ENCODE data around the gene AMMECR1.

Gene AMMECR1

DNA sequence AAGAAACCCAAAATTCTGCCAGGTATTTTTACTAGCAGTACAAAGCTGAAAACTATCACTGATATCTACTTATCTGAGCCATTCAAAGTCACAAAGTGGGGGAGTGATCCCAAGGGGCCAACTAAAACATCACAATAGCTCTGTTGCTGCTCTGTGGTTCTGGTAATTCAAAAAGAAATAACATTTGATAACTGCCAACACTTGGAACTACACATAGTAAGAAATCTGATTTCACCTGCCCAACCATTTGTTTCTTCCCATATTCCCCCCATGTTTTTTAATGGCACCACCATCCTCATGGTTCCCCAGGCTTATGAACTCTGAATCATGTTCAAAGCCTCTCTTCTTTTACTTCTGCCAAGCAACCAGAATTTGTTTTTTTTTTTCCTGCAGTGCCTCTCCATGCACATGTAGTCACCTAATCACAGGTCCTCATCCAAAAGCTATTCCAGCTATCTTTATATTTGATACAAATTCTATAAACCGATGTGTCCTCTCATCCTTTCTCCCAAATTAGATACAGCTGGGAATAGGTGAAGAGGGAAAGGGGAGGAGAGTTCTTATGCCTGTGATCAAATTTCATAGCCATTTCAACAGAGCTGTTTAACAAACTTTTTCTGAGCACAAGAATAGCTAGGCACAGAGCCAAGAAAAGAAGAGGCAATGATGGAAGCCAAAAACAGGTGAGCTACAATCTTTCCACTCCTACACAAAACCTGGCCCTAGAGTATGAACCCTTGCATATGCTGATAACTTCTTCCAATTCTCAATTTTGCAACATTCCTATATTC lies 7.7 kb downstream of the AMMECR1 start:
- TF ChIP-seq TAF1 (IDR thresholded peaks at IDR 0.05; ENCODE audit: borderline replicate concordance, low read depth, low read length) (no peak), POLR2A (IDR thresholded peaks at IDR 0.05; ENCODE audit: low read depth, low read length) (no peak), POLR2AphosphoS5 (IDR thresholded peaks at IDR 0.05; ENCODE audit: low read depth, low read length) (no peak)
- DNase-seq (ENCODE audit: insufficient read length) (no peak), FAIRE-seq (no peak)

DNA sequence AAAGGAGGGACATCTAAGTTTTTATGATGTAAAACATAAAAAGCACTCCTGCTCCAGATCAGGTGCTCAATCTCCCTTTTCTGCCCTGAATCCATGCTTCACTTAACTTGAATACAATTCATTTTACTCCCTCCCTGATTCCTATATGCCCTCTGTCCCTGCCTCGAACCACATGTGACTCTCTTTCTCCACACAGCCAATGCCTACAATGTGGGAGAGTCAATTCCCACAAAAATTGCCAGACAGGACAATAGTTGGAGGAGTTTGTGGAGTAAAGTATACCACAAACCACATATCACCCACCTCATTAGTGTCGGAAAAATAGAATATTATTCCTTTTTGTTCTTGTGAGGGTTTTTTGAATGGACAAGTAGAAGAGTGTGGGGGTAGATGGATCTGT lies 9.7 kb downstream of the AMMECR1 start:
- DNase-seq (ENCODE audit: insufficient read length) (no peak), FAIRE-seq (no peak)
- TF ChIP-seq POLR2A (IDR thresholded peaks at IDR 0.05; ENCODE audit: low read depth, low read length) (no peak), TAF1 (IDR thresholded peaks at IDR 0.05; ENCODE audit: borderline replicate concordance, low read depth, low read length) (no peak)

DNA sequence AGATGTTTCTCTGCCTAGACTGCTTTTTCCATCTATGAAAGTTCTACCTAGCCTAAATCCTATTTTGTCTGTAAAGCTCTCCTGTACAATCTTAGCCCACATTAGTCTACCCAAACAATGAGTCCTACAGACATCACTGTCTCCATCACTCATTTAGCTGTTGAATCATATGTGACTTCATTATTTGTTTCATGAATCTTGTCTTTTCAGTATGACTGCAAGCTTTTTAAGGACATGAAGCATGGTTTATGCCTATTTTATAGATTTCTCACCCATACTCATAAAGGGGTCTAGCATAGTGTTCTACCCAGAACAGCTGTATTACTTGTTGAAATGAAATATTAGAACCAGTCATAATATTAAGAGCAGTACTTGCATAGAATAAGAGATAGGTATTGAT lies 13.0 kb downstream of the AMMECR1 start:
- TF ChIP-seq POLR2AphosphoS5 (IDR thresholded peaks at IDR 0.05; ENCODE audit: low read depth, low read length) (no peak), POLR2A (IDR thresholded peaks at IDR 0.05; ENCODE audit: low read depth, low read length) (no peak), TAF1 (IDR thresholded peaks at IDR 0.05; ENCODE audit: borderline replicate concordance, low read depth, low read length) (no peak)
- FAIRE-seq = no peak
- DNase-seq (ENCODE audit: insufficient read length) = no peak

DNA sequence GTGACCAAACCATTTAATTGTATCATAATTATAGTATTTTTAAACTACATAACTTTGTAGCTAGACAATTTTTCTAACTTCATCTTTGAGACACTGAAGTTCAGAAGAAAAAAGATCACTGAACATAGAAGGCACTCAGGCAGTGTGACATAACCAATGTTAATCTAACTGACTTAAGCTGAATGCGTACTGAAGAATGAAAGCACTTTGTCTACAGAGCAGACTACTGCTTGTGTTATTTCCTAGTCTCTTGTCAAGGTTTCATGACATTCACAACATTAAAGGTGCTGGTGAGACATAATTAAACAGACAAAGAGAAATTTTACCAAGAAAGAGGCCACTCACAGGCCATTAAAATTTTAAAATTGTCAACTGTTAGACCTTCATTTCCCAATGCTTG lies 13.5 kb downstream of the AMMECR1 start:
- FAIRE-seq = no peak
- no peak for TF ChIP-seq POLR2A (IDR thresholded peaks at IDR 0.05; ENCODE audit: low read depth, low read length)
- no peak for TF ChIP-seq TAF1 (IDR thresholded peaks at IDR 0.05; ENCODE audit: borderline replicate concordance, low read depth, low read length)
- no peak for TF ChIP-seq POLR2AphosphoS5 (IDR thresholded peaks at IDR 0.05; ENCODE audit: low read depth, low read length)
- no peak for DNase-seq (ENCODE audit: insufficient read length)

DNA sequence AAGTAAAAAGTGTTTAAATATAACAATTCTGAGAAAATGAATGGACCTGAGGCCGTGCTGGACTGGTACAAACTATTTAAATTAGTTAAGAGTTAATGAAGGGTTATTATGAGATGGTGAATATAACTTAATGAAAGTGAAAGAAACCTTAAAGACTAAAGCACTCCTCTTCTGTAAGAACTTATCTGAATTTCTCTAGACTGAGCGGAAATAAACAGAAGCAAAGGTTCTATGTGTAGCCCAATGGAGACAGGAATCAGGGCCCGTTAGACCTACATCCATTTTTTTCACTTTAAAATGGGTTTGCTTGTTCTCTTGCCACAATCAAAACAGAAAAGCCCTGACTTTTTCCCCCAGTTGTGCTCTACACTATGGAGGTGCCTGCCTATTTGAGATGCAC lies 14.9 kb downstream of the AMMECR1 start:
- no peak for DNase-seq (ENCODE audit: insufficient read length)
- TF ChIP-seq TAF1 (IDR thresholded peaks at IDR 0.05; ENCODE audit: borderline replicate concordance, low read depth, low read length) = no peak
- no peak for TF ChIP-seq POLR2AphosphoS5 (IDR thresholded peaks at IDR 0.05; ENCODE audit: low read depth, low read length)
- TF ChIP-seq POLR2A (IDR thresholded peaks at IDR 0.05; ENCODE audit: low read depth, low read length) = no peak
- FAIRE-seq = no peak

DNA sequence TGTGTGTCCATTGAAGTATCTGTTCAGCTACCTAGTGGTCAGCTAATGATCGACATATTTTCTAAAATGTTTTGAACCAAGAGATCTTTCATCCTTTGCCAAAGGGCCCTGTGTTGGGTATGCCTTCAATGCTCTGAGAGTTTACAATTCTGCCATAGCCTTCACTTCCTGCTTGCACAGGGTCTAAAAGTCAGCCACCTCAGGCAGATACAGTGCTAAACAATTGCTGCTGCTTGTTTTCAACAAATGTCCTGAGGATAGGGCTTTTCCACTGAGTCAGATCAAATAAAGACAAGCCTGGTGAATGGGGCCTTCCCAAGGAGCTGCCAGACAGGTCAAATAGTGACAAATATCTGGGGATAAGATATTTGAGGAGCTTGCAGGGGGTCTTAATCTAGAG lies 16.7 kb downstream of the AMMECR1 start:
- TF ChIP-seq POLR2A (IDR thresholded peaks at IDR 0.05; ENCODE audit: low read depth, low read length) = no peak
- no peak for TF ChIP-seq TAF1 (IDR thresholded peaks at IDR 0.05; ENCODE audit: borderline replicate concordance, low read depth, low read length)
- TF ChIP-seq POLR2AphosphoS5 (IDR thresholded peaks at IDR 0.05; ENCODE audit: low read depth, low read length) = no peak
- FAIRE-seq = peak; percentile 74

DNA sequence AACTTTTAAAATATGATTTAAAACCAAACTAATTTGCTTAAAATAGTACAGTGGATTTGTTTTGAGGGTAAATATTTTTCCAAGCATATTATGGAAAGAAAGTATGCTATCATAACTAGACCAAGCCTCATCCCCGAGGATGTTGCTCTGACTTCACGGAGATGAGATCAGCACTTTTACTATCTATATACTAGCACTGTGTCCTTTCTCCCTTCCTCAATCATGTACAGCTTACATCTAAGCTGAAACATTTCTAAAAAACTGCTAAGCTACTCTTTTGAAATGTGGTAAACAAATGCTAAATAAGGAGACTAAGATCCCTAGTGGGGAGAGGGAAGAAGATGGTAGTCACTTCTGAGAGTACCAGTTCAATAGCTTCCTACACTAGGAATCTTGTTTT lies 23.8 kb downstream of the AMMECR1 start:
- FAIRE-seq = no peak
- no peak for TF ChIP-seq POLR2A (IDR thresholded peaks at IDR 0.05; ENCODE audit: low read depth, low read length)
- no peak for TF ChIP-seq TAF1 (IDR thresholded peaks at IDR 0.05; ENCODE audit: borderline replicate concordance, low read depth, low read length)
- TF ChIP-seq POLR2AphosphoS5 (IDR thresholded peaks at IDR 0.05; ENCODE audit: low read depth, low read length) = no peak
- DNase-seq (ENCODE audit: insufficient read length) = no peak

More for the DNA sequence above, 16.7 kb downstream of the AMMECR1 start:
- DNase-seq (ENCODE audit: insufficient read length) = no peak

DNA sequence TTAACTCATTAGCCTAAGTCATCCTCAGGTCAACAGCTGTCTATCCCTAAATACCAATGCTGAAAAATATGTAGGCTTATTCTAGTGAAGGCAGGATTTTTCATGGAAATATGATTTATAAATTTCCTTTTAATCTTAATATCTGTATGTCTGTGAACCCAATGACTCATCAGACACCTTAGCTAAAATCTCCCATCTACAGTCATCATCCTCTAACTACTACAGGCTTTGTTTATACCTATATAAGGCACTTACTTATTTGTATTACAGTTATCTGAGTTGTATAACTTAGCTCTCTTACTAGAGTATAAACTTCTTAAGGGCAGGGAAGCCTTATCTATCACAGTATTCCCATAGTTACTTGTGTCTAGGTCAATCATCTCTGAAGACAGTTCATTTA lies 24.2 kb downstream of the AMMECR1 start:
- TF ChIP-seq TAF1 (IDR thresholded peaks at IDR 0.05; ENCODE audit: borderline replicate concordance, low read depth, low read length) = no peak
- no peak for TF ChIP-seq POLR2AphosphoS5 (IDR thresholded peaks at IDR 0.05; ENCODE audit: low read depth, low read length)
- no peak for TF ChIP-seq POLR2A (IDR thresholded peaks at IDR 0.05; ENCODE audit: low read depth, low read length)
- DNase-seq (ENCODE audit: insufficient read length) (no peak), FAIRE-seq (no peak)

DNA sequence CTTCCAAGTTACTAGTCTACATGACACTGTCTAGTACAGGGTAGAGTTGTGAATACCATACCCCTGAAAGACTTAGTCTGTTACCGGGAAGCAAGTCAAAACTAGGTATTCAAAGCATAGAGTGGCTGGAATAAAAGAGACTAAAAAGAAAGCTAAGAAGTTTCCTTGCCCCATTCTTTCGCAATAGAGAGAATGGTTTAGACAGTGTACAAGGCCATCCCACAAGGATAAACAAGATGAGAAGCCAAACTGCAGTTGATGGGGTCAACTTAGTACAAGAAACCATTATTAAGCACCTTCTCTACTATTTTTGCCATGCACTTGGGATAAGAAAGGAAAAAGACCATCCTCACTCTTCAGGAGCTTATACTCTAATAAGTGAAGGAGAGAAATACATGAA lies 30.3 kb downstream of the AMMECR1 start:
- no peak for DNase-seq (ENCODE audit: insufficient read length)
- no peak for TF ChIP-seq POLR2A (IDR thresholded peaks at IDR 0.05; ENCODE audit: low read depth, low read length)
- no peak for TF ChIP-seq POLR2AphosphoS5 (IDR thresholded peaks at IDR 0.05; ENCODE audit: low read depth, low read length)
- no peak for TF ChIP-seq TAF1 (IDR thresholded peaks at IDR 0.05; ENCODE audit: borderline replicate concordance, low read depth, low read length)
- FAIRE-seq = no peak

DNA sequence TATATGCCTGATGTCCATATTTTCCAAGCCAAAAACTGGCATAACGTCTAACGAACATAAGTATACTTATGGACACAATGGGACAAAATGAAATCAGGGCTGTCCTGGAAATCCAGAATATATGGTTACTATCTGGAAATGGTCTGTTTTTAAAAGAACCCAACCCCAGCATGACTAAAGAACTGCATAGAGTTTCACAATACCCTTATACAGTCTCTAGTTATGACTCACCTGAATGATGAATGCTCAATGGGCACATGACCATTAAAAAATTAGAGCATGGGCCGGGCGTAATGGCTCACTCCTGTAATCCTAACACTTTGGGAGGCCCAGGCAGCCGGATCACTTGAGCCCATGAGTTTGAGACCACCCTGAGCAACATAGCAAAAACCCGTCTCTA lies 31.8 kb downstream of the AMMECR1 start:
- FAIRE-seq = no peak
- no peak for DNase-seq (ENCODE audit: insufficient read length)
- TF ChIP-seq POLR2AphosphoS5 (IDR thresholded peaks at IDR 0.05; ENCODE audit: low read depth, low read length) (no peak), POLR2A (IDR thresholded peaks at IDR 0.05; ENCODE audit: low read depth, low read length) (no peak), TAF1 (IDR thresholded peaks at IDR 0.05; ENCODE audit: borderline replicate concordance, low read depth, low read length) (no peak)

DNA sequence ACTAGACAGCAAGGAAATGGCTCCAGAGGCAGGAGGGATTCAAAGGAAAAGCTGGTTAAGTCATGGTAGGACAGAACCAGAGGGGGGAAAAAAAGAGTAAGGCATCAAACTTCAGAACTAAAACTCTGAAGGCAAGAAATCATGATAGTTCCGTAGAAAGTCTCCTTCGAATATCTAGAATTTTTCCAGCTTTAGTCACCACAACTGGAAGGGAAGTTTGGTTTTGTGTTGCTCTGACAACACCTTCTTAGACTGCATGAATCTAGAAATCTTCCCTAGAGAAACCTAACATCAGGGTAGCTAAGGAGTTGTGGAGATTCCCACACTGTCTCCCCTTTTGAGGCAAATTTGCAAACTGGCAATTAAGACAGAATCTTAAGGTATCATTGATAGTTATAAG lies 33.7 kb downstream of the AMMECR1 start:
- FAIRE-seq (no peak), DNase-seq (ENCODE audit: insufficient read length) (no peak)
- TF ChIP-seq POLR2AphosphoS5 (IDR thresholded peaks at IDR 0.05; ENCODE audit: low read depth, low read length) (no peak), POLR2A (IDR thresholded peaks at IDR 0.05; ENCODE audit: low read depth, low read length) (no peak), TAF1 (IDR thresholded peaks at IDR 0.05; ENCODE audit: borderline replicate concordance, low read depth, low read length) (no peak)

DNA sequence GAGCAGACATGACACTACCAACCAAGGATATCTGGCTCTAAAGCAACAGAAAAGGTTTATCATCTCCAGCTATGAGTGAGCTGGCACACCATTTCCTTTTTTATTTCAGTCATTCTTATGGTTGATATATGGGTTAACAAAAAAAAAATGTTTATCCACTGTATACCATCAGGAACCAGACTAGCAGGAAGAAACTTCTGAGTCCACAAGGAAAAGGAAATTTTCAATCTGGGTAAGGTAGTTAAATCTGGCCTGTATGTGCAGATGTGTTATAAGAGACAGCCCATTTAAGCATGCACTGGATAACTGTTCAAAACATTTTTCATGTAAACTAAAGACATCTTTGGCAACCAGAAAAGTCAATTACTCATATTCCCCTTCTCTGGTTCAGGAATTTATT lies 35.0 kb downstream of the AMMECR1 start:
- TF ChIP-seq TAF1 (IDR thresholded peaks at IDR 0.05; ENCODE audit: borderline replicate concordance, low read depth, low read length) = no peak
- TF ChIP-seq POLR2AphosphoS5 (IDR thresholded peaks at IDR 0.05; ENCODE audit: low read depth, low read length) = no peak
- no peak for TF ChIP-seq POLR2A (IDR thresholded peaks at IDR 0.05; ENCODE audit: low read depth, low read length)
- DNase-seq (ENCODE audit: insufficient read length) = no peak
- no peak for FAIRE-seq
